ENCODE results near the gene TRIP12.
A peak's percentile ranks its signal among the peaks of the same experiment; 100 is the strongest.
"Not testable (repeated sequence)": the region's sequence is repeated elsewhere in the genome, so short reads cannot be mapped to it uniquely, and the experiment has no call there.

TRIP12 gene

DNA sequence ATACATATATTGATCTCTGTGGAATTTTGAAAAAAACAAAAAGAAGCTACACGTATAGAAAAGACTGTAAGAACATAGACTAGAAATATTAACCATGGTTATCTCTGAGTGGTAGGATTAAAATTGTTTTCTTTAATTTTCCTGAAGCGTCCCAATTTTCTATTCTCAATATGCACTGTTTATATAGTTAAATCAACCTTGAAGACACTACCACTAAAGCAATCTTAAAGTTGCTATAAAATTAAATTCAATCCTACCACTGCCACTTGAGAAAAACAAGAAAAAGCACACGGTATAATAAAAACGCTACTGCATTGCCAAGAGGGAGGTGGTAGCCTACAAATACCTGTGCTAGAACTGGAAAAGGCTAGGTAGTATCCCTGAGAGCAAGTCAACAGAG, 47.2 kb downstream of the TRIP12 start:
- DNase-seq (ENCODE audit: low read depth in 2 of 2): no peak

DNA sequence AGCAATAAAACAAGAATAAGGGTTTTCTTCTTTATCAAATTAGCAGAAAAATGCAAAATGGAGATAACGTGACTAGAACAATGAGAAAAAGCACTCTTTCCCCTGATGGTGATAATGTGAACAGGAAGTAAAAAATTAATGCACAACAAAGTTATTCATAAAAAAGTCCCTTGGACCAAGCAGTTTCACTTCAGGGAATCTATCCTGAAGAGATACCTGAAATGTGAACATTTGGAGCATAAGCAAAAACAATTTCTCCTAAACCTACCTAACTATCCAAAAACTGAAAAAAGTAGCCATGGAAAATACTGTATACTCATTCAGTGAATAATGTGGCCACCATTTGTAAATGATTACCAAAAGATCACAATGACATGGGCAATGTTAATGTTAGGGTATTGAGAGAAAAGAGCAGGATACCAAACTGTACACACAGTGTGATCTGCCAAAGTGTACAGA, 48.7 kb downstream of the TRIP12 start:
- DNase-seq (ENCODE audit: low read depth in 2 of 2): no peak

DNA sequence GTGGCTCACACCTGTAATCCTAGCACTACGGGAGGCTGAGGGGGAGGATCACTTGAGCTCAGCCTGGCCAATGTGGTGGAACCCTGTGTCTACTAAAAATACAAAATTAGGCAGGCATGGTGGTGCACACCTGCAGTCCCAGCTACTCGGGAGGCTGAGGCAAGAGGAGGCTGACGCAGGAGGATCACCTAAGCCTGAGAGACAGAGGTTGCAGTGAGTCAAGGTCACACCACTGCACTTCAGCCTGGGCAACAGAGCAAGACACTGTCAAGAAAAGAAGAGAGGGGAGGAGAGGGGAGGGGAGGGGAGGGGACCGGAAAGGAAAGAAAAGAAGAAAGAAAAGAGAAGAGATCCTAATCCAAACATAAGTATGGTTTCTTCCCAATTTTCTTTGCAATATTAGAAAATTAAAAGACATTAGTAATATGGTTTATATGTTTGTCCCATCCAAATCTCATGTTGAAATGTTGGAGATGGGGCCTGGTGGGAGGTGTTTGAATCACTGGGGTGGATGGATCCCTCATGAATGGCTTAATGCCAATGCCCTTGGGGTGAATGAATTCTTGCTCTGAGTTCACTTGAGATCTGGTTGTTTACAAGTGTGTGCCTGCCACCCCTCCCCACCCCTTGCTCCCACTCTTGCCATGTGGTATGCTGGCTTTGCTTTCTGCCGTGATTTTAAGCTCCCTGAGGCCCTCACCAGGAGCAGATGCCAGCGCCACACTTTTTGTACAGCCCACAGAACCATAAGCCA, 50.7 kb downstream of the TRIP12 start:
- no peak for DNase-seq (ENCODE audit: low read depth in 2 of 2)

DNA sequence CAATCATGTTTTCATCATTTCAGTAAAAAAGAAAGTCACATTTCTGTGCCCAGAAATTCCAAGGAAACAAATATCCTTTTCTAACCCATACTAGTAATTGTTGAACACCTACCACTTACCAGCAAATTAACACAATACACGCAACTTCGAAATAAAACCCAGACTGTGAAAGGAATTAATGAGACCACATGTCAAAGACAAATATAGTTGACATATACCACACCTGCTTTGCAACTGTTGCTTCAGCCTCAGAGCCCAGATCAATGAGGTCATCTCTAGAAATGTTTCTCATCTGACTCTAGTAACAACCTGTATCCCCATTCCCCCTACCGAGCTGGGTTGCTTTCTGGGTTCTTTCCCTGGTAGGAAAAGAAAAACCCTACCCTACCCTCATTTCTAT, 52.6 kb downstream of the TRIP12 start:
- no peak for DNase-seq (ENCODE audit: low read depth in 2 of 2)

DNA sequence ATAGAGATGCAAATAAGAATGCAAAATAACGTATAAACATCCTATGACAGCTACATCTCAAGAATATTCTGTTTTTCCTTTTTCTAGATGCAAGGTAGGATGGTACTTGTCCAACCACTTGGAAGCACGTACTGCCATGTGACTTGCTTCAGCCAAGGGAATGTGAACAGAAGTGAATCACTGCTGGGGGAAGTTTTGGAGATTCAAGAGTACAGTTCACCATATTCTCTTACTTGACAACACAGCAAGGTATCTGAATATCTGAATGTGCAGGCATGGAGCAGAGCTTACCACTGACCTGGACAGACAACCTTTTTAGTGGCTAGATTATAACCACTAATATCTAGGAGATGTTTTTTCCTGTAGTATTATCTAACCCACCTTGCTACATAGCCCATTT, 53.0 kb downstream of the TRIP12 start:
- DNase-seq (ENCODE audit: low read depth in 2 of 2): no peak

DNA sequence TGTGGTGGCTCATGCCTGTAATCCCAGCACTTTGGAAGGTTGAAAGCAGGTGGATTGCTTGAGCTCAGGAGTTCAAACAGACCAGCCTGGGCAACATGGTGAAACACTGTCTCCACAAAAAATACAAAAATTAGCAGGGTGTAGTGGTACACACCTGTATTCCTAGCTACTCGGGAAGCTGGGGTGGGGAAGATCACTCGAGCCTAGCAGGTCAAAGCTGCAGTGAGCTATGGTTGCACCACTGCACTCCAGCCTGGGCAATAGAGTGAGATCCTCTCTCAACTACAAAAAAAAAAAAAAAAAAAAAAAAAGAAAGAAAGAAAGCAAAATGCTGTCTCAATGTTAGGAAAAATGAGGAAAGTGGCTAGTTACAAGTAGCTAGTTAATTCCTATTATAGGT, 56.8 kb downstream of the TRIP12 start:
- DNase-seq (ENCODE audit: low read depth in 2 of 2): no peak

DNA sequence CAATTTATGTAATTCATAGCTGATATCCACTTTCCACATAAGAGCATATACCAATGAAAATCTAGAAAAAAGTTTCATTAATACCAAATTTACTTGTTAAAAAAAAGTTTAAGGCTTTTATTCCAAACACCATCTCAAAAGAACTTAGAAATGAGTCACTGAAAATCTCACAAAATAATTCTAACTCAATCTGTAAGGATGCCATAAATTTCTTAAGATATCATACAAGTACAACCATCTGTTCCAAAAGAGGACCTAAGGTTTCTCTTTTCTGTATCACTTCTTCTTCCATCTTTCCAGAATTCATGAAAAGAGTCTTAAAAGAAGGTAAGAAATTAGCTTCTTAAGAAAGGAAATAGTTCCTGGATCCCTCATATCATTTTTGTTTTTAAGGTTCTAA, 60.4 kb downstream of the TRIP12 start:
- DNase-seq (ENCODE audit: low read depth in 2 of 2): no peak

DNA sequence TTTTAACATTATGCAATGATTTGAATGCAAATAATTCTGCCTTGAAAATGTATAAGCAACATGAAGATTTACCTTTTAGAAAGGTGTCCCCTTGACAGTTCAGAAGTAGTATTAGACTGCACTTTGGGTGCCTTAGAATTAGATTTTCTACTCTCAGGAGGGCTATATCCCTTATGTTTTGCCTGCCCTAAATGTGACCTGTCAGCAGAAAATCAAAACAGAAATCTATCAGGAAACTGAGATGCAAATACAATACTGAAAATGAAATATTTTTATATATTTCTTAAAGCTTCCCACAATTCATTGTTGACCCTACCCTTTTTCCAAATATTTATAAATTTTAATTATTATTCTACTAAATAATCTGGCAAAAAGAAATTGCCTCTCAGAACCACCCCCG, 61.5 kb downstream of the TRIP12 start:
- no peak for DNase-seq (ENCODE audit: low read depth in 2 of 2)

DNA sequence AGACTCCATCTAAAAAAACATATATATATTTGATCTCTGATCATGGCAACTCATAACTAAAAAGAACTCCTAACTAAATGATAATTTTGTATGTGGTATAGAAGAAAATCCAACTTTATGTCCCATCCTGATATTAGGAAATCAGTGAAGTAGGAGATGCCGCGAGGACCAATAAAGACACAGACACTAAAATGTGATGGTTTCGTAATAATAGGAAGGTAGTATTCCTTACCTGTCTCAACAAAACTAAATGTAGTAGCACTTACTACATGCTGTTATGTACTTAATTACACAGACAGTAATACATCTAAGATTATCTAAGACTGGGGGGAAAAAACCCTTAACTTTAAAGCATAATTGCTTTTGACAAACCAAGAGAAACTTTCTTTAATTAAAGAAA, 63.5 kb downstream of the TRIP12 start:
- no peak for DNase-seq (ENCODE audit: low read depth in 2 of 2)

DNA sequence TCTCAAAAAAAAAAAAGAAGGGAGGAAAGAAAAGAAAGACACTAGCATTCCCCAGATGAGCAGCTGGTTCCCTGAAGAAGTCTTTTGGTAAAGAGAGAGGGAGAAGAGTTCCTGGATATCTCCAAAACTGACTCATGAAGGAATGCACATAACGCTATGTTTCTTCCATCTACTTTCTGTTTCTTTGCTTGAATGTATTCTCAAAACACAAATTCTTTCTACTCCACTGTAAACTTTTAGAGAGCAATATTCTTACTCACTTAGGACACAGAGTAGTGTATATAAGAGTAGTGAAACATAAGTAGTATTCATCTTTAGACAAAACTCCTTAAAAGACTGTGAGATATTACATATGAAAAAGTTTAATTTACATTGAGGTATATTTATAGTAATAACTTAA, 64.2 kb downstream of the TRIP12 start:
- no peak for DNase-seq (ENCODE audit: low read depth in 2 of 2)

DNA sequence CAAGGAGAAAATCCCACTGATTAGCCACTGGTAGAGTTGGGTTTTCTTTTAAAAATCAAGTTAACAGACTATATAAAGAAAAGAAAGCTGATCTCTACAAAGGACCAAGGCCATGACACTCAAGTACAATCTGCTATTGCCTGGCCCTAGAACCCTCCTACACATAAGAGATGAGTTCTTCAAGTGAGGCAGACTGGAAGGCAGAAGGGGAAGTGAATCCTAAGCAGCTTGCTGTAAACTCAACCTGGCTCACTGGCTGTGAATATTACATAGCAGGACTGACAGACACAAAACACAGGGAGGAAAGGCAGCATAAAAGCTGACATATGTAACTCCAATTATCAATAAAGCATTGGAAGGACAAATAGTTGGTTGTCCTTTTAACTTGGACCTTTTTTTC, 65.4 kb downstream of the TRIP12 start:
- no peak for DNase-seq (ENCODE audit: low read depth in 2 of 2)

DNA sequence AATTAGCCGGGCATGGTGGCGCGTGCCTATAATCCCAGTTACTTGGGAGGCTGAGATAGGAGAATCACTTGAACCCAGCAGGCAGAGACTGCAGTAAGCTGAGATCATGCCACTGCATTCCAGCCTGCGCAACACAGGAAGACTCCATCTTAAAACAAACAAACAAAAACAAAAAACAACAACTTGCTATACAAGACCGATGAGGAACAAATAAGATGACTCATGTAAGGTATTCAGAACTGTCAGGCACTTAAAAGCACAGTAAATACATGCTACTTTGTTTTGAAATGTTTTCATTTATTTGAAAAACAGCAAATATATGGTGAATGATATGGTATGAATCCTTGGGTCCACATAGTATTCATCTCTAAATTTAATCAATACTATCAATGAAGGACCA, 66.7 kb downstream of the TRIP12 start:
- DNase-seq (ENCODE audit: low read depth in 2 of 2): no peak

DNA sequence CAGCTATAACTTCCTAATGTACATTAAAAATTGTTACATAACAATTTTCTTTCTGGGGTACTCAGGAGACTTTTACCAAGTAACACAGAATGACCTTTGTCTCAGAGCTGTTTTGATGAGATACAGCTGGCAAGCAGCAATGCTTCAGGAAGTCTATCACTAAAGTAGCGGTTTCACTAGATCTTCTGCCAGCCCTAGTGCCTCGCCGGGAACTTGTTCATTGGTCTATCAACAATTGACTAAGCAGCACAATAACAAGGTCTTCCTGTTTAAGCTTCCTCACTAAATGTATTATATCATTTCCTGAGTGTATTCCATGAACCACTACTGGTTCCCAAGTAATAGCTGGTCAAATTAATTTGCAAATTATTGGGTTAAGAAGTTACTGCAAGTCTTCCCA, 69.2 kb downstream of the TRIP12 start:
- DNase-seq (ENCODE audit: low read depth in 2 of 2): peak in 1 of 2 donors; percentile 7

DNA sequence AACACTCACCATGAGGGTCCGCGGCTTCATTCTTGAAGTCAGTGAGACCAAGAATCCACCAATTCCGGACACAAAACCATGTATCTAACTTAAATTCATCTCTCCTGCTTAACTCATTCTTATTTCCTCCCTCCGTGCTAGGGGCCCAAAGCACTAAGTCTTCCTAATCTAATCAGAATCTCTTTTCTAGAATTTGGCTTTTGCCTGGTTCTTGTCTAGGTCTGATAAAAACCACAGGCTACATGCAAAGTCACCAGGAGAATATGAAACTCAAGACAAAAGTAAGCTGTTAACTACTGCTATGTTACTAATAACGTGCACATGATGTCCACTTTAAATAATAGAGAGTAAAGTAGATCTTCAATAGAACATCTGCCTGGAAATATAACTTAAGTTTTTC, 69.9 kb downstream of the TRIP12 start:
- DNase-seq (ENCODE audit: low read depth in 2 of 2): no peak

DNA sequence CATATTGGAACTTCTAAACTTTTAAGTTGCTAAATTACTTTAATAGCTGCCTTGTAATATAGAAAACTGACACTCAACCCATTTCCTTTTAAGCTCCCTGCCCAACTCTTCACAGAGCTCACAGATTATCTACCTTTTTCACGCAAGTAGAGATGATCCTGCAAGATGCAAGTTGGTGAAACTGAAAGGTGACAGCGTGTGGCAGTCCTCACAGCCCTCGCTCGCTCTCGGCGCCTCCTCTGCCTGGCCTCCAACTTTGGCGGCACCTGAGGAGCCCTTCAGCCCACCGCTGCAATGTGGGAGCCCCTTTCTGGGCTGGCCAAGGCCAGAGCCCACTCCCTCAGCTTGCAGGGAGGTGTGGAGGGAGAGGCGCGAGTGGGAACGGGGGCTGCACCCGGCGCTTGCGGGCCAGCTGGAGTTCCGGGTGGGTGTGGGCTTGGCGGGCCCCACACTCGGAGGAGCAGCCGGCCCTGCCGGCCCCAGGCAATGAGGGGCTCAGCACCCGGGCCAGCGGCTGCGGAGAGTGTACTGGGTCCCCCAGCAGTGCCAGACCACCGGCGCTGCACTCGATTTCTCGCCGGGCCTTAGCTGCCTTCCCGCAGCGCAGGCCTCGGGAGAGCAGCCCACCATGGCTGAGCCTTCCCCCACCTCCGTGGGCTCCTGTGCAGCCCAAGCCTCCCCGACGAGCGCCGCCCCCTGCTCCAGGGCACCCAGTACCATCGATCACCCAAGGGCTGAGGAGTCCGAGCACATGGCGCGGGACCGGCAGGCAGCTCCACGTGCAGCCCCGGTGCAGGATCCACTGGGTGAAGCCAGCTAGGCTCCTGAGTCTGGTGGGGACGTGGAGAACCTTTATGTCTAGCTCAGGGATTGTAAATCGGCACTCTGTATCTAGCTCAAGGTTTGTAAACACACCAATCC, 71.2 kb downstream of the TRIP12 start:
- DNase-seq (ENCODE audit: low read depth in 2 of 2): not testable (repeated sequence)

DNA sequence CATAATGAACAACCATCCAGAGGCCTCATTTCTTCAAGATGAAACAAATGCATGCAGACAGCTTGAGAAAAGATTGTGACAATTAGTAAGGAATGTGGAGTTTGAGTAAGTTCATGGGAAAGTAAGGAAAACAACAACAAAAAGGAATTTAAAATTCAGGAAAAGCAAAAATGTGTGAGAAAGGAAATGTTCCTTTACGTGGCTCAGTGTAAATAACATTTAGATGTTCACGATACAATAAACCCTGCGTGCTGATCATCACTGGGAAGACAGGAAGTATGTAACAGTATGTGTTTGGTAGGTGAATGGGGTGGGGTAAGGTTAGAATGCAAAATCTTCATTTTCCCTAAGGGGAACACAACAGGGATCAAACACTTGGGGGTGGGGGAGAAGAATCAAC, 72.7 kb downstream of the TRIP12 start:
- DNase-seq (ENCODE audit: low read depth in 2 of 2): no peak

DNA sequence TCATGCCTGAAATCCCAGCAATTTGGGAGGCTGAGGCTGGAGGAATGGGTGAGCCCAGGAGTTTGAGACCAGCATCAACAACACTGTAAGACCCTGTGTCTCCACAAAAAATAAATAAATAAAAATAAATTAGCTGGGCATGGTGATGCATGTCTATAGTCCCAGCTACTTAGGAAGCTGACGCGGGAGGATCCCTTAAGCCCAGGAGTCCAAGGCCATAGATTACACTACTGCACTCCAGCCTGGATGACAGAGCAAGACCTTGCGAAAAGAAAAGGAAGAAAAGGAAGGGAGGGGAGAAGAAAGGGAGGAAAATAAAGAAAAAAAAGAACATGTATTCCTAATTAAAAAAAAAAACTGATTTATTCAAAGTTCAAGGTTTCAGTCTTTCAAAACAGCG, 78.2 kb downstream of the TRIP12 start:
- no peak for DNase-seq (ENCODE audit: low read depth in 2 of 2)

DNA sequence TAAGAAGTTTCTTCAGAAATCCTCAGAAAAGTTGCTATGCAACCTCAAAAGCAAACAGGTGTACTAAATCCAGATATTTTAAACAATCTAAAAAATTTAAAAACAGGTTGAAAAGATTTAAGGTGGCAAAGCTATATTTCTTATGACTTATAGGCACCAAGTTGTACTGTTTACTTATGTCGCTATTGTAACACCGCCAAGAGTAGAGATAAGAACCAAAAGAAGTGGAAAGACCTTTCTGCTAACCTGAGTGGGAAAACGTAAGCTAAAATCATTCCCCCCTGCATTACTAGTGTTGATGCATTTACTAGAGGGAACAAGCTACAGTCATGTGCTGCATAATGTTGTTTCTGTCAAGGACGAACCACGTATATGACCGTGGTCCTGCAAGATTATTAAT, 83.1 kb downstream of the TRIP12 start:
- DNase-seq (ENCODE audit: low read depth in 2 of 2): no peak

DNA sequence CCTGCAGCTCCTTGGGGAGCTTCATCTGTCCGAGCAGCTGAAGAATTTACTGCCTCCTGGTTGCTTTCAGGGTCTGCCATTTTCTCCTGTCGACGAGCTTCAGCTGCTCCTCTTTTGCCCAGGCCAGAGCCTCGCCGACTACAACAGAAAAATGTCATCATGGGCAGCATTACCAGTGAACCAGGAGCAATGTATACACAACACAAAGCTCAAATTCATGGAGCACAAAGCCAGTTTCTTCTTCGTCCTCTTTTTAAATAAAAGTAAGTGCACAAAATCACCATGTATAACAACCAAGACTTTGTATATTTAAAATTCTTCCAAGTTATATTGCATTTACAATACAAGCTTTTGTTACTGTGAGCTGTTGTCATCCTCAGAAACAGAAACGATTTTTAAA, 85.0 kb downstream of the TRIP12 start:
- no peak for DNase-seq (ENCODE audit: low read depth in 2 of 2)

DNA sequence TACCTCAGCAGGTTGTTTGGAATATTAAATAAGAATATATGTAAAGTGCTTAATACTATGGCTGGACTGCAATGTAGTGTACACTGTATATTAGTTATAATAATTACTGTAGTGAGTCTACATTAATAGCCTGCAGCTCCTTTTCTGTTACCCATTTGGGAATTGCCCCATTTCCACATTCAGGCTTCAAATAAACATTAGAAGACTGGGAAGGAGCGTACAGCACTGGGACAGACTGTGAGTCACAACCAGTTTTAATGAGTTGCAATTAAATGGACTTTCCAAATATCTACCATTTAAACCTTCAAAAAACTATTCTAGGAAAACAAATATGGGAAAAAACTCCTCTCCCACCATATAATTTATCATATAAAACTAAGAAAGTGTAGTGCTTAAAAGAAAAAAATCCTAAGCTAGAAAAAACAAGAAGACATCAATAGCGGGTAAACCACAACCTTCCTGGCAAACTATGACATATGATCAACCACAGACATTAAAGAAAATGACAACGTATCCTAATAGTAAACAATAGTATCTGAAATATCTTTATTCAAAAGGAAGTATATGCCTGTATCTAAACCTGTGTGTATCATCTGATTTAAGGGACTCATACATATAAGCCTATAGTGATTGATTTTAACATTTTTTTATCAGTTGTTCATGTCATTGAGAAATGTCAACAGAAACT, 86.1 kb downstream of the TRIP12 start:
- no peak for DNase-seq (ENCODE audit: low read depth in 2 of 2)

DNA sequence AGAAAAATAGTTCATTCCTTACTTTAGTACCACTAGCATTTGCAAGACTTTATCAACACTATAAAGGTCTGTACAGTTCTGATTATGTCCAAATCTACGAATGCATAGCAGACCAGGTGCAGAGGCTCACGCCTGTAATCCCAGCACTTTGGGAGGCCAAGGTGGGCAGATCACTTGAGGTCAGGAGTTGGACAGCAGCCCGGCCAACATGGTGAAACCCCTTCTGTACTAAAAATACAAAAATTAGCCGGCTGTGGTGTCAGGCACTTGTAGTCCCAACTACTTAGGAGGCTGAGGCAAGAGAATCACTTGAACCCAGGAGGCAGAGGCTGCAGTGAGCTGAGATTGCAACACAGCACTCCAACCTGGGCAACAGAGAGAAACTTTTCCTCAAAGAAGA, 87.4 kb downstream of the TRIP12 start:
- DNase-seq (ENCODE audit: low read depth in 2 of 2): not testable (repeated sequence)

DNA sequence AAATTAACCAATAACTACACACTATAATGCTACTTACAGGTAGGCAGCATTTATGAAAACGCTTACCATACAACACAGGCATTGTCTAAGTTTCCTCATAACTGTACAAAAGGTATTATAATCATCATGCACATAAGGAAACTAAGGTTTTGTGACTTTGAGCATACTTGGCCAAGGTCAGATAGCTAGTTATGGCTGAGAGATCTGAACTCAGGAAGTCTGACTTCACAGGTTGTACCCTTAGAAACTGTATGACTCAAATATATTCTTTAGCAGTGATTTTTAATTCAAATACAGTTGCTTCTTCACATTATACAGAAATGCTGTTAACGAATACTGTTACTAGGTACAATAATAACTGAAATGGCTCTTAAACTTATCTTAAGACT, 89.3 kb downstream of the TRIP12 start:
- DNase-seq (ENCODE audit: low read depth in 2 of 2): no peak

Measured in stimulated activated CD4-positive, alpha-beta T cell treated with anti-CD3 and anti-CD28 coated beads, Interleukin-1b, Interleukin-23, amount 100 ng/mL, for 1 hour (primary cell).